GM20000 (cell line): ENCODE results near the gene ZRANB3.
"Not testable (repeated sequence)": the region's sequence is repeated elsewhere in the genome, so short reads cannot be mapped to it uniquely, and the experiment has no call there.

Experiments used
- DNase-seq: peaks from one replicate; pipeline ENCODE4 v3.0.0; 2012; ENCODE audit warnings: low spot score
- TF ChIP-seq, protein P1 (sequence below): IDR thresholded peaks from 2 replicates; pipeline ENCODE4 v1.5.1; 2012; ENCODE audit warnings: mild to moderate bottlenecking, control low read depth; ENCODE audit errors: extremely low read depth, missing control alignments

The ZRANB3 gene

DNA sequence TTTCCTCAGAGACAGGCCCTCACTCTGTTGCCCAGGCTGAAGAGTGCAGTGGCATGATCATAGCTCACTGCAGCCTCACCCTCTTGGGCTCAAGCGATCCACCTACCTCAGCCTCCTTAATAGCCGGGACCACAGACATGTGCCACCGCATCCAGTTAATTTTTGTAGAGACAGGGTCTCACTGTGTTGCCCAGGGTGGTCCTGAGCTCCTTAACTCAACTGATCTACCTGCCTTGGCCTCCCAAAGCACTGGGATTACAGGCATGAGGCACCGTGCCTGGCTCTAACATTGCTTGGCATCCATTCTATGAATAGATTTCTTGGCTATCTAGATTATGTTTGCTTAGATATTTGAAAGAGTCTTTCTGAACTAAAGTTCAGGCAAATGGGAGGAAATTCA is 21.9 kb upstream of the ZRANB3 start:
- DNase-seq, result no peak
- TF ChIP-seq, protein P1, sequence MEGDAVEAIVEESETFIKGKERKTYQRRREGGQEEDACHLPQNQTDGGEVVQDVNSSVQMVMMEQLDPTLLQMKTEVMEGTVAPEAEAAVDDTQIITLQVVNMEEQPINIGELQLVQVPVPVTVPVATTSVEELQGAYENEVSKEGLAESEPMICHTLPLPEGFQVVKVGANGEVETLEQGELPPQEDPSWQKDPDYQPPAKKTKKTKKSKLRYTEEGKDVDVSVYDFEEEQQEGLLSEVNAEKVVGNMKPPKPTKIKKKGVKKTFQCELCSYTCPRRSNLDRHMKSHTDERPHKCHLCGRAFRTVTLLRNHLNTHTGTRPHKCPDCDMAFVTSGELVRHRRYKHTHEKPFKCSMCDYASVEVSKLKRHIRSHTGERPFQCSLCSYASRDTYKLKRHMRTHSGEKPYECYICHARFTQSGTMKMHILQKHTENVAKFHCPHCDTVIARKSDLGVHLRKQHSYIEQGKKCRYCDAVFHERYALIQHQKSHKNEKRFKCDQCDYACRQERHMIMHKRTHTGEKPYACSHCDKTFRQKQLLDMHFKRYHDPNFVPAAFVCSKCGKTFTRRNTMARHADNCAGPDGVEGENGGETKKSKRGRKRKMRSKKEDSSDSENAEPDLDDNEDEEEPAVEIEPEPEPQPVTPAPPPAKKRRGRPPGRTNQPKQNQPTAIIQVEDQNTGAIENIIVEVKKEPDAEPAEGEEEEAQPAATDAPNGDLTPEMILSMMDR, result no peak

DNA sequence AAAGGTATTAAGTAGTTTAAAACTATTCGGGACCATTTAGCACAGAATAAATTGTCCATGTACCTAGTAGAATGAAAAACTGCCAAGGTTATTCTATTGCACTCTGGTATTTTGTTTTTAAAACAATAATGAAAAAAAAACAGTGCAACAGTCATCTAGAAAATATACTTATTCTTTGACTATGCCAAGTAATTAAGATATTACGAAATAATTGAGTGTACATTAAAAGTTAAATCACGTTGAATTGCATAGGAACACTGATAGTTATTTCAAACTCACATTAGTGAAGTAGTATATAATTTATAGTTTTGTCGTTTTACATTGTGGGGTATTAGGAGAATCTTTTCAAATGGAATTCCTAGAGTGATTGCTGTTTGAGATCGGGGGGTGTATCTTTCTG is 20.3 kb upstream of the ZRANB3 start:
- TF ChIP-seq, protein P1, result no peak
- no peak for DNase-seq

DNA sequence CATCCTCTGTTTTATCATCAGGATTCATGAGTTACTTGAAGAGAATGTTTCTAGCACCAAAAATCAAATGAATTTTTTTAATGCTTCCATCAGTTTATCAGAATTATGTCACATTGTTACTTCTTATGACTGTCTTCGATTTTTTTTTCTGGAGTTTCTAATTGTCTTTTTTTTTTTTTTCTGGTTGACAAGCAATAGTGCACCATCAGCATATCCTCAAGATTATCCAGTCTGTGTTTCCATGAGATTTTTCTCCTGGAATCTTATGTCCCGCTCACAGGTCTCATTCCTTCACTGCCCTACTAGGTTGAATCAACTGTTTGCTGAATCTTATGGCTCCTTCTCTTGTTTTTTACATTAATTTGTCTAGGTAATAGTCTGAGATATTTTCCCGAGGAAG is 16.3 kb upstream of the ZRANB3 start:
- DNase-seq, result no peak

DNA sequence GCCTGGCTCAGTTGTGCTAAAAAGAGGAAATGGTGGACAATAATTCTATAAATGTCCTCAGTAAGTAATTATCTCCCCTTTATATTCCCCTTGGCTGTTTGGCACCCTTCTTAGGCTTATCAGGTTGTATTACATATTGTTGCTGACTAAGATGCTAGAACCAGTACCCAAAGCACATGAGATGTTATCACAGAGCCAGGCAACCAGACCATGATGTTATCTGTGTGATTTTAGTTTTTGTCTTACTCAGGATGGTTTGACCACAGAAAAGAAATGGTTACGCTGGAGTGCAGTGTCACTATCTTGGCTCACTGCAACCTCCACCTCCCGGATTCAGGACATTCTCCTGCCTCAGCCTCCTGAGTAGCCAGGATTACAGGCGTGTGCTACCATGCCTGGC is 15.4 kb upstream of the ZRANB3 start:
- TF ChIP-seq, protein P1, result no peak
- no peak for DNase-seq

More for the DNA sequence above, 16.3 kb upstream of the ZRANB3 start:
- TF ChIP-seq, protein P1, result no peak

DNA sequence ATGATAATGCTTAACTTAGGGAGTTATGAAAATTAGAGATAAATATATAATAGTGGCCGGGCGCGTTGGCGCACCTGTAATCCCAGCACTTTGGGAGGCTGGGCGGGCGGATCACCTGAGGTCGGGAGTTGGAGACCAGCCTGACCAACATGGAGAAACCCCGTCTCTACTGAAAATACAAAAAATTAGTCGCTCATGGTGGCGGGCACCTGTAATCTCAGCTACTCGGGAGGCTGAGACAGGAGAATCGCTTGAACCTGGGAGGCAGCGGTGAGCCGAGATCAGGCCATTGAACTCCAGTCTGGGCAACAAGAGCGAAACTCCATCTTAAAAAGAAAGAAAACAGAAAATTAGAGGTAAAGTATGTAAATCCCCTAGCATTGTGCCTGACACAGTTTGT is 2.5 kb upstream of the ZRANB3 start:
- DNase-seq, result not testable (repeated sequence)

DNA sequence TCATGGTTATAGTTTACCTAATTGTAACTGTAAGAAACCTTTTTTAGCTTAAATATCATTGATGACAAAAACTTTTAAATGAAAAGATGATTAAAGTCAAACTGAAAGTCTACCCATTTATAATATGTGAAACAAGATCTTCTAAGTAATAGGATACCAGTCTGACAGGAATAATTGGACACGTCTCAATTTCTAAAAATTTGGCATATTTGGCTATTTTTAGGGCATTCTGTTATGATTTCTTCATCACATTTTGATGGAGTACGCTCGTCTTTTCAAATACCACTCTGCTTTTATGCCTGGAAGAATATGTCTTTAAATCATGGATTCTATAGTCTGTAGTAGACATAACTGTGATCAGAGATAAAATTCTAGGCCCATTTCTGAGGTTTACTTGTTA is 1.6 kb upstream of the ZRANB3 start:
- TF ChIP-seq, protein P1, result no peak
- no peak for DNase-seq

DNA sequence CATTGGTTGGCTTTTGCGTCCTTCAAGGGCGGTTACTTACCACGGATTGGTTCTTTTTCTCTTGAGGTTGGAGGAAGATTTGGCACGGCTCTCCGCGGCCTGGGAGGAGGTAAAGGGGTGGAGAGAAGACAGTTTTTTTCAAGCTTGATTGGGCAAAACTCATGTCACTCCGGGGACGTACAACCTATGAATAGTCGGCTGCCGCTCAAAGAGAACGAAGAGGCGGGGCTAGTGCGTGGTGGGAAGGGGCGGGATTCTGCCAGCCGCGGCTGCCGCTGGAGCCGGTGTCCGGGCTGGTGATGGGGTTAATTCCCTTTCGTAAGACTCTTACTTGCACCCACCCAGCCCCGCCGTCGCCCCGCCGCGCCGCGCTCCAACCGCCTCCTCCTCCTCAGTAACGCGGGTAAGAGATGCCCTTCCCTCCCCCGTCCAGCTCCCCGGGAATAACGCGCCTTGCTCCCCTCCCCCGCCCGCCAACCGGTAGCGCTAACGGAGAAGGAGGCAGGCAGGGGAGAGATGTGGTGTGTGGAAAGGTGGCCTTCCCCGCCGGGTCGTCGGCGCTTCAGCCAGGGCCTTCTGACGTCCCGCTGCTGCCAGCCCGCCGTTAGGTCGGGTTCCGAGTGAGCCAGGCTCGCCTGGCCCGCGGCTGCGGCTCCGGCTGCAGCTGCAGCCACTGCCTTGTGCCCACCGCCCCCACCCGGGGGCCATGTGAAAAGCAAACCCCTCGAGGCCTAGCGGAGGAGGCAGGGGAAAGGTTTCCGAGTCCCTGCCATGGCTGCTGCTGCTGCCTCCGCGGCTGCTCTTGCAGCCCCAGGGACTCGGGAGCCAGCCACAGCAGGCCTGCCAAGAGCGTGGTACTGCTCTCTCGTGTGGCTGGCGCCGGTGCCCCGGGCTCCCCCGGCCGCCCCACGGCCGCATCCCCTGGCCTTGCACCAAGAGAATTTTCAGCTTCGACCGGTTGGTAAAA is 496 bp upstream of the ZRANB3 start, which contains the start of gene R3HDM1:
R3HDM1 (plus strand) TSS at position 254 of the 967 bp plus-strand sequence. CDS start 73,362 bp downstream, outside the sequence.
- DNase-seq, result peak; percentile 96
- TF ChIP-seq, protein P1, result no peak
